B cell (primary cell): Measurements from ENCODE around the gene ZNF142. TPM values are rescaled to one million over a fixed set of nuclear protein-coding genes. Genes with fewer than 3 reads are reported as not detected.

ENCODE experiments used
- ATAC-seq: fragments of 200-7000 bp; cut with Tn5 transposase; one replicate; pipeline ENCODE4 v1.10.0; 2021; ENCODE audit warnings: low read depth, mild to moderate bottlenecking, moderate number of reproducible peaks, moderate library complexity
- CTCF ChIA-PET: fragments of 350-600 bp; sonication (Branson Sonifier 250); formaldehyde crosslinking; loops from one replicate; lab custom pipeline; 2021; ENCODE audit warnings: antibody characterized with exemption, inconsistent platforms; lab: Charles Lee
- POLR2A ChIA-PET: fragments of 350-600 bp; sonication (Branson Sonifier 250); formaldehyde crosslinking; loops from one replicate; lab custom pipeline; 2021; ENCODE audit warnings: antibody characterized with exemption; lab: Charles Lee
- DNase-seq: peaks from one replicate; pipeline ENCODE4 v3.0.0; 2013
- H2AFZ ChIP-seq: 2 replicates; pipeline ENCODE4 v1.6.1; 2012; ENCODE audit warnings: mild to moderate bottlenecking, low read depth, low read length; ENCODE audit not compliant: insufficient read depth, poor library complexity, severe bottlenecking
- H3K27ac ChIP-seq, 2 donors: 1 replicate in 1 of 2; 2 replicates in 1 of 2; pipeline ENCODE4 v1.5.1; 2012 to 2013; ENCODE audit warnings: low read length in 2 of 2, mild to moderate bottlenecking in 2 of 2, moderate library complexity in 1 of 2
- H3K27me3 ChIP-seq, 4 experiments: fragments of 200-600 bp in 1 of 4; sonication (generic) in 1 of 4; replicated peaks in 1 of 4; 1 replicate in 2 of 4; 2 replicates in 2 of 4; pipeline versions ENCODE4 v1.6.1 to v1.7.0; 2013 to 2016; ENCODE audit warnings: low read length in 3 of 4, mild to moderate bottlenecking in 2 of 4, mixed read lengths in 1 of 4, moderate library complexity in 1 of 4; ENCODE audit not compliant: insufficient read depth in 4 of 4, control insufficient read depth in 3 of 4; ENCODE audit errors: control extremely low read depth in 1 of 4
- H3K36me3 ChIP-seq, 2 experiments: replicated peaks in 1 of 2; 1 replicate in 1 of 2; 2 replicates in 1 of 2; pipeline versions ENCODE4 v1.6.1 to v1.7.1; 2013; ENCODE audit warnings: low read length in 1 of 2; ENCODE audit not compliant: insufficient read depth in 2 of 2, control insufficient read depth in 1 of 2; ENCODE audit errors: control extremely low read depth in 1 of 2, extremely low read depth in 1 of 2
- H3K4me1 ChIP-seq, 2 donors: fragments of 200-600 bp in 1 of 2; sonication (generic) in 1 of 2; 1 replicate in 1 of 2; 2 replicates in 1 of 2; pipeline versions ENCODE4 v1.5.1 to v1.6.1; 2013 to 2017; ENCODE audit warnings: low read length in 2 of 2; ENCODE audit not compliant: control insufficient read depth in 2 of 2, insufficient read depth in 2 of 2
- H3K4me2 ChIP-seq: replicated peaks from 2 replicates; pipeline ENCODE3; 2012; ENCODE audit warnings: mild to moderate bottlenecking, low read depth, low read length; ENCODE audit not compliant: poor library complexity, severe bottlenecking
- H3K4me3 ChIP-seq, 5 experiments: fragments of 200-600 bp in 1 of 5; sonication (generic) in 1 of 5; 1 replicate in 3 of 5; 2 replicates in 2 of 5; pipeline versions ENCODE4 v1.5.1 to v1.7.0; 2011 to 2016; ENCODE audit warnings: low read length in 4 of 5, mild to moderate bottlenecking in 4 of 5, low read depth in 2 of 5, control low read depth in 1 of 5, moderate library complexity in 1 of 5; ENCODE audit not compliant: insufficient read depth in 1 of 5; ENCODE audit errors: control extremely low read depth in 1 of 5, extremely low read depth in 1 of 5
- H3K79me2 ChIP-seq: fragments of 200-600 bp; sonication (generic); one replicate; pipeline ENCODE4 v1.6.0; 2016; ENCODE audit warnings: low read length; ENCODE audit not compliant: control insufficient read depth, insufficient read depth
- H3K9ac ChIP-seq: fragments of 200-600 bp; sonication (generic); 2 replicates; pipeline ENCODE4 v1.6.1; 2017; ENCODE audit warnings: mild to moderate bottlenecking, low read length, moderate library complexity
- H3K9me3 ChIP-seq, 3 donors: one replicate each; pipeline versions ENCODE4 v1.6.1 to v1.7.1; 2013; ENCODE audit warnings: low read length in 2 of 3; ENCODE audit not compliant: control insufficient read depth in 2 of 3, insufficient read depth in 1 of 3; ENCODE audit errors: control extremely low read depth in 1 of 3
- H4K20me1 ChIP-seq: 2 replicates; pipeline ENCODE4 v1.6.0; 2012; ENCODE audit warnings: mild to moderate bottlenecking, low read length; ENCODE audit not compliant: insufficient read depth, control insufficient read depth, poor library complexity, severe bottlenecking
- H3K27ac Mint-ChIP-seq: one replicate; pipeline ENCODE4 v1.8.0; 2021; ENCODE audit warnings: mixed read lengths
- H3K27me3 Mint-ChIP-seq: one replicate; pipeline ENCODE4 v1.8.0; 2021; ENCODE audit warnings: mixed read lengths
- H3K4me1 Mint-ChIP-seq: one replicate; pipeline ENCODE4 v1.8.0; 2021; ENCODE audit warnings: mixed read lengths
- H3K4me3 Mint-ChIP-seq: one replicate; pipeline ENCODE4 v1.8.0; 2021; ENCODE audit warnings: mixed read lengths
- H3K9me3 Mint-ChIP-seq: one replicate; pipeline ENCODE4 v1.8.0; 2022; ENCODE audit warnings: mixed read lengths; ENCODE audit not compliant: insufficient read depth
- EZH2 ChIP-seq: IDR thresholded peaks from 2 replicates; pipeline ENCODE4 v1.6.1; 2012; ENCODE audit warnings: borderline replicate concordance, low read depth, mild to moderate bottlenecking, moderate library complexity, low read length; ENCODE audit not compliant: insufficient read depth, poor library complexity, severe bottlenecking
- WGBS: methylation state at CpG from one replicate; pipeline ENCODE4 v1.1.5; 2013; ENCODE audit warnings: missing lambda C conversion rate; ENCODE audit not compliant: insufficient coverage; 5-methylcytosine and 5-hydroxymethylcytosine counted together
- intact Hi-C: fragments of 100-400 bp; cut with micrococcal nuclease; formaldehyde crosslinking; loops from one replicate; pipeline ENCODE4 v1.10.0; 2022
- polyA plus RNA-seq: library from polyadenylated mRNA; depleted of rRNA; stranded (reverse); fragments of >200 nt; gene quantifications from 2 replicates; pipeline ENCODE4 v1.2.3, GENCODE V29; 2012
- total RNA-seq, 2 donors: library from RNA; stranded (reverse); fragments of 120-200 nt in 1 of 2; gene quantifications; 1 replicate in 1 of 2; 2 replicates in 1 of 2; pipeline versions ENCODE4 v1.2.3 to v1.2.4, GENCODE V29; 2013 to 2022
- TF ChIP-seq, protein P1 (sequence below): fragments of 200-600 bp; IDR thresholded peaks from one replicate; pipeline ENCODE4 v1.8.0; 2022; ENCODE audit warnings: antibody characterized with exemption, mild to moderate bottlenecking

Gene ZNF142
- total and polyA plus RNA-seq, 2 donors (not counting 1 experiment from before 2014, with no cell fraction given), result 26.7 to 51.1 TPM

DNA sequence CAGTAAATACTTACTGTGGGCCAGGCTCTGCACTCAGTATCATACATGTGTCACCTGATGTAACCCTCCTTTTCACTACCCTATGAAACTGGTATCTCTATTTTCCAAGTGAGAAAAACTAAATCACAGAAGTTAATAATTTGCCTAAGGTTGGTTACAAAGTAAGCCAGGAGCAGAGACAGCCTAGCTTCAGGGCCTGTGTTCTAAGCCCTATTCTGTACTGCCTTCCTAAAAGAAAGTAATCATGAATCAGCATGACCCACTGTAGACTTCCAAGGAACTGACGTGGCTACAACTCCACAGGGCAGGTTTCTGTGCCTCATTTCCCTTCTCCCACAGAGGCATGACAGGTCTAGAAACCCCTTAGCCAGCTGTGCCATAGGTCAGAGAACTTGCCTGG lies 14.3 kb downstream of the ZNF142 start:
- Mint-ChIP-seq H3K9me3 (no peaks in the 10 kb centered on the region), H3K4me3 (no peak overlapping the region), H3K4me1 (peaks cover 6% of the 10 kb centered on the region), H3K27me3 (no peaks in the 10 kb centered on the region), H3K27ac (no peak overlapping the region)
- no peak overlapping the region for H3K4me2 ChIP-seq
- ChIA-PET POLR2A (no interaction called here), CTCF (no interaction called here)
- H3K36me3 ChIP-seq, result peaks cover 27 to 83% of the 10 kb centered on the region in 2 experiments
- H3K27me3 ChIP-seq, result no peaks in the 10 kb centered on the region
- peaks cover 3 to 5% of the 10 kb centered on the region in 2 donors for H3K4me1 ChIP-seq
- no peaks in the 10 kb centered on the region for H3K9me3 ChIP-seq
- ATAC-seq (no peak), DNase-seq (no peak)
- peaks cover 12% of the 10 kb centered on the region for H4K20me1 ChIP-seq
- intact Hi-C loops, result no loop called here
- no peak overlapping the region for H3K4me3 ChIP-seq
- H3K9ac ChIP-seq, result no peak overlapping the region
- H3K27ac ChIP-seq, result no peak overlapping the region
- no peak overlapping the region for H2AFZ ChIP-seq
- TF ChIP-seq EZH2, result no peak
- TF ChIP-seq, protein P1, sequence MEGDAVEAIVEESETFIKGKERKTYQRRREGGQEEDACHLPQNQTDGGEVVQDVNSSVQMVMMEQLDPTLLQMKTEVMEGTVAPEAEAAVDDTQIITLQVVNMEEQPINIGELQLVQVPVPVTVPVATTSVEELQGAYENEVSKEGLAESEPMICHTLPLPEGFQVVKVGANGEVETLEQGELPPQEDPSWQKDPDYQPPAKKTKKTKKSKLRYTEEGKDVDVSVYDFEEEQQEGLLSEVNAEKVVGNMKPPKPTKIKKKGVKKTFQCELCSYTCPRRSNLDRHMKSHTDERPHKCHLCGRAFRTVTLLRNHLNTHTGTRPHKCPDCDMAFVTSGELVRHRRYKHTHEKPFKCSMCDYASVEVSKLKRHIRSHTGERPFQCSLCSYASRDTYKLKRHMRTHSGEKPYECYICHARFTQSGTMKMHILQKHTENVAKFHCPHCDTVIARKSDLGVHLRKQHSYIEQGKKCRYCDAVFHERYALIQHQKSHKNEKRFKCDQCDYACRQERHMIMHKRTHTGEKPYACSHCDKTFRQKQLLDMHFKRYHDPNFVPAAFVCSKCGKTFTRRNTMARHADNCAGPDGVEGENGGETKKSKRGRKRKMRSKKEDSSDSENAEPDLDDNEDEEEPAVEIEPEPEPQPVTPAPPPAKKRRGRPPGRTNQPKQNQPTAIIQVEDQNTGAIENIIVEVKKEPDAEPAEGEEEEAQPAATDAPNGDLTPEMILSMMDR, result no peak
- no CpG with 5 or more reads among the region's 1 CpG for WGBS
- H3K79me2 ChIP-seq, result peaks cover 21% of the 10 kb centered on the region

DNA sequence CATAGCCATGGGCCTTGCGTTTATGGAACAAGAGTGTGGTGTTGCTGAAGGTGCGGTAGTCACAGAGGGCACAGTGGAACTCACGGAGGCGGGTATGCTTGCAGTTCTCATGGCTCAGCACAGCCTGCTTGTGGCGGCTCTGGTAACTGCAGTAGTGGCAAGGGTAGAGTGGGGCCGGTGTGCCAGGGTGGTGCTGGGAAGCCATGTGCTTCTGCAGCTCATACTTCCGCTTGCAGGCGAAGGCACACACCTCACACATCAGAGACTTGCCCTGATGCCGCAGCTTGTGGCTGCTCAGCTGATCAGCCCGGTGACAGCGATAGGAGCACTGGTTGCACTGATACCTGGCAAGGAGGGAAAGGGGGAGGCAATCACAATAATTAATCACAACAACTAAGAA lies 14.7 kb downstream of the ZNF142 start:
- H3K4me1 Mint-ChIP-seq, result peaks cover 6% of the 10 kb centered on the region
- WGBS, result 98% methylated on average over 7 of the region's 11 CpGs
- CTCF ChIA-PET, result no interaction called here

More for the DNA sequence above, 14.7 kb downstream of the ZNF142 start:
- no peak overlapping the region for H3K9ac ChIP-seq
- Mint-ChIP-seq H3K27ac (no peak overlapping the region), H3K4me3 (no peak overlapping the region), H3K9me3 (no peaks in the 10 kb centered on the region), H3K27me3 (no peaks in the 10 kb centered on the region)
- H3K9me3 ChIP-seq, result no peaks in the 10 kb centered on the region
- H3K27me3 ChIP-seq, result no peaks in the 10 kb centered on the region
- intact Hi-C loops, result no loop called here
- no peak overlapping the region for H3K4me3 ChIP-seq
- peaks cover 12% of the 10 kb centered on the region for H4K20me1 ChIP-seq
- no peak overlapping the region for H3K27ac ChIP-seq
- no peak overlapping the region for H2AFZ ChIP-seq
- H3K4me1 ChIP-seq, result peaks cover 3 to 5% of the 10 kb centered on the region in 2 donors
- H3K4me2 ChIP-seq, result no peak overlapping the region
- peaks cover 28 to 82% of the 10 kb centered on the region in 2 experiments for H3K36me3 ChIP-seq
- H3K79me2 ChIP-seq, result peaks cover 21% of the 10 kb centered on the region
- ATAC-seq (no peak), DNase-seq (no peak)
- POLR2A ChIA-PET, result no interaction called here
- TF ChIP-seq EZH2, result no peak
- TF ChIP-seq, protein P1, result no peak
